Measurements from ENCODE around the gene PCDHA10. TPM values are rescaled to one million over a fixed set of nuclear protein-coding genes. Genes with fewer than 3 reads are reported as not detected.

PCDHA10 gene
- 10.4 and 10.7 TPM in 2 replicates for total RNA-seq (2021)
- long read RNA-seq, full-length matches to known transcripts, result 25 of 29 reads
- long read RNA-seq, partial matches to known transcripts, result 0 of 29 reads
- long read RNA-seq, other reads (novel, unspliced or antisense), result 4 of 29 reads

- H3K79me1 ChIP-seq (ENCODE audit: insufficient read depth, low read depth, low read length, poor library complexity, severe bottlenecking), result no peaks in the 10 kb centered on the region
- no peak within 1 kb of the TSS for H4K91ac ChIP-seq (ENCODE audit: insufficient read length, low read depth, low read length)
- H2BK120ac ChIP-seq (ENCODE audit: low read depth, low read length, poor library complexity, severe bottlenecking), result no peak within 1 kb of the TSS
- peak within 1 kb of the TSS; percentile 72 for H3K9ac ChIP-seq (ENCODE audit: extremely low read depth, insufficient read length, low read length)
- peaks cover 19 to 37% (median 20%) of the 10 kb centered on the region in 3 experiments for H3K36me3 Mint-ChIP-seq (ENCODE audit: insufficient read depth in 1 of 3, low read depth in 3 of 3)
- H3K27me3 ChIP-seq (ENCODE audit: insufficient read depth, low read length), result no peaks in the 10 kb centered on the region
- no peak within 1 kb of the TSS for H4K5ac ChIP-seq (ENCODE audit: insufficient read length, low read depth, low read length)
- no peaks in the 10 kb centered on the region for H3K9me3 ChIP-seq (ENCODE audit: control insufficient read depth, low read depth, low read length)
- H3K27ac ChIP-seq (ENCODE audit: insufficient read length, low read depth, low read length), result no peak within 1 kb of the TSS
- DNase-seq, result peak; percentile 60
- H3T11ph ChIP-seq (ENCODE audit: low read length), result no peak within 1 kb of the TSS
- peaks cover 6 to 13% of the 10 kb centered on the region in 2 experiments; a peak in 3 of 4 replicates for H3K4me1 Mint-ChIP-seq
- peak within 1 kb of the TSS in 1 of 3 experiments; percentile 97; a peak in 3 of 7 replicates for H3K27ac Mint-ChIP-seq
- H2BK15ac ChIP-seq (ENCODE audit: low read depth, low read length), result no peak within 1 kb of the TSS
- H3K4ac ChIP-seq (ENCODE audit: low read depth, low read length), result no peak within 1 kb of the TSS
- H4K8ac ChIP-seq (replicated peaks; ENCODE audit: insufficient read length, low read depth, low read length), result no peak within 1 kb of the TSS
- H3K23me2 ChIP-seq (ENCODE audit: insufficient read length, low read depth, low read length, poor library complexity, severe bottlenecking), result no peaks in the 10 kb centered on the region
- peak within 1 kb of the TSS; percentile 45 for H3K18ac ChIP-seq (ENCODE audit: insufficient read length, low read depth, low read length)
- no peaks in the 10 kb centered on the region for H3K79me2 ChIP-seq (ENCODE audit: insufficient read depth, low read length)
- no peak within 1 kb of the TSS for H3K56ac ChIP-seq (ENCODE audit: insufficient read length, low read depth, low read length)
- no peak within 1 kb of the TSS for H2AFZ ChIP-seq (ENCODE audit: low read length)
- H2AK5ac ChIP-seq (ENCODE audit: insufficient read length, low read length), result no peak within 1 kb of the TSS
- no peak within 1 kb of the TSS for H2BK20ac ChIP-seq (ENCODE audit: low read depth, low read length, poor library complexity, severe bottlenecking)
- no peak within 1 kb of the TSS for H2BK12ac ChIP-seq (ENCODE audit: insufficient read length, low read depth, low read length)
- H3K4me3 Mint-ChIP-seq, result peak within 1 kb of the TSS; percentile 75 to 92
- no peaks in the 10 kb centered on the region for H4K20me1 ChIP-seq (ENCODE audit: control insufficient read depth, insufficient read depth, insufficient read length)
- no CpG with 5 or more reads among the region's 44 CpGs for WGBS (ENCODE audit: extremely low coverage, insufficient read length, low lambda C conversion rate)
- TF ChIP-seq CTCF (conservative IDR thresholded peaks at IDR 0.05), result peak; percentile 77
- no peak within 1 kb of the TSS for H3K23ac ChIP-seq (ENCODE audit: insufficient read length, low read depth, low read length)
- H3K4me2 ChIP-seq (ENCODE audit: insufficient read depth, insufficient read length, low read length), result peak within 1 kb of the TSS; percentile 46
- H3K4me1 ChIP-seq (ENCODE audit: insufficient read depth, low read length), result no peaks in the 10 kb centered on the region
- peaks cover 19 to 30% of the 10 kb centered on the region in 2 experiments for H3K9me3 Mint-ChIP-seq
- H3K27me3 Mint-ChIP-seq (ENCODE audit: low read depth), result no peaks in the 10 kb centered on the region
- H3K14ac ChIP-seq (ENCODE audit: insufficient read depth, low read length), result peak within 1 kb of the TSS; percentile 86; the same call in 1 of the 2 replicates
- no peak within 1 kb of the TSS for H2BK5ac ChIP-seq (ENCODE audit: insufficient read length, low read length)
These were observed at the start of gene PCDHA10 for GRCh38 chr5:140855772-140856674. Gene PCDHA10 (plus strand): TSS chr5:140855897. CDS start chr5:140856049, 152 bp downstream.
